ENCODE measurements around the gene CHD8.
"Not testable (repeated sequence)": the region's sequence is repeated elsewhere in the genome, so short reads cannot be mapped to it uniquely, and the experiment has no call there.

The CHD8 gene

DNA sequence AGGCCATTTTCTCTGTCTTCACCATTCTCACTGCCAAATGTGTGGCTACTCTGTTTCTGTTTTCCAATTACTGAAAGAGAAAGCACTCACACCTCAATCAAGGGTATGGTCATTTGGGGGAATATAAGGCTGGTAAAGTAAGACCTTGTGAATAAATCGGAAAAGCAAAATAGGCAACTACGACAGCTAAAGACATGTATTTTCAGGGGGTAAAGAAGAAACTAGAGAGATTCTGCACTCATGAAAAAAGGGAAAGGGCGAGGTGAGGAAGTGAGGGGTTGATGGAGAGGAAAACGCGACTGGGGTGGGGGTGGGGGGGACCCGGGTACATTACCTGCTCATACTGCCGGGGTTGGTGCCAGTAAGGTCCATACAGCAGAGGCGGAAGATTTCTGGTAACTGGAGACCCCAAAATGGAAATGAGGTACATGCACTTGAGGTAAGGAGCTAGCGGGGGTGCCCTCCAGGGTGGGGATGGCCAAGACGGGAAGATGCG, 19.3 kb downstream of the CHD8 start:
- DNase-seq (ENCODE audit: low read depth), result no peak

DNA sequence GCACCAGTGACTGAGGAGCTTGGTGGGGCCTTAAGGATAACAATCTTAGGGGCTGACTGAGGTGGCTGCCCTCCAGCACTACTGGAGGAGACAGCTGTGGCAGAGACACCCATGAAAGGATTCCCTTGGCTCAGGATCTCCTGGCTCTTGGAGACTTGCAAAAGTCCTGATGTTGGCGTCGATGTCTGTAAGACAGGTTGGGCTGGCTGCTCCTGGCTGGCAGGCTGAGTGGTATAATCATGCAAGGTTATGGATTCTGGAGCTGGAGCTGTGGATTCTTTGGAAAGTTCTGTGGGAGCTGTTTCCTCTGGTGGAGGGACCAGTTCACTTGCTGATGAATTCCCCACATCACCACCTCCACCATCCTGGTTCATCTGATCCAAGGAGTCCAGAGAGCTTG, 24.8 kb downstream of the CHD8 start:
- DNase-seq (ENCODE audit: low read depth), result no peak

DNA sequence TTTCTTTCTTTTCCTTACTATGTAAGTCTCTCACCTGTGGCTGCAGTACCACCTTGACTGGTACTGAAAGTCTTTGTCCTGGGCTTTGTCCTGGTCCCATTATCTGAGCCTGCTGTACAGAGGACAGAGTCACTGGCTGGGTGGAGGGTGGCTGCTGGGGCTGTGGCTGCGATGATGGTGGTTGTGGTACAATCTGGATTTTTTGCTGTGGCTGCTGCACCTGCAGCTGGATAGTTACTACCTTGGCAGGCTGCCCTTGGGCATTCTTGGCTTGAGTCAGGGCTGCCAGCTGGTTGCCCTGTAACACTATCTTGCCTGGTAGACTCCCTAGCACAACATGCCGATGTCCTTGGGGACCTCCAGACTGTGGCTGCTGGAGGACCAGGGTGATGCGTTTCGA, 27.0 kb downstream of the CHD8 start:
- no peak for DNase-seq (ENCODE audit: low read depth)

DNA sequence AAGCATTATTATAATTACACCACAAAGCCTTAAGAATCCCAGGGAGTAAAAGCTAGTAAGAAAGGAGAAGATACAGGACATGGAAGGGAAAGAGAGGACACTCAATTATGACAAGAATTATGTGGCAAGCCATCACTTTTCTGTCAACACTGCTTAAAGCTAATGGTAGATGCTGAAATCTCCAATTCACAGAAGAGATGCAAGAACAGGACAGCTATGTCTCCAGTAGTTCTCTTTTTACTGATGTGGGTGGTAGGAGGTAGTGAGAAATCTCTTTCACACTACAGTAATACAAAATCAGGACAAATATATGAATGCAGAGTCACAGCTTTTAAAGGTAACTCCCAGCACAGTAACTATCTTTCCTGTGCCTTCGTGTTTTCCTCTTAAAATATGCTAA, 29.2 kb downstream of the CHD8 start:
- DNase-seq (ENCODE audit: low read depth), result no peak

DNA sequence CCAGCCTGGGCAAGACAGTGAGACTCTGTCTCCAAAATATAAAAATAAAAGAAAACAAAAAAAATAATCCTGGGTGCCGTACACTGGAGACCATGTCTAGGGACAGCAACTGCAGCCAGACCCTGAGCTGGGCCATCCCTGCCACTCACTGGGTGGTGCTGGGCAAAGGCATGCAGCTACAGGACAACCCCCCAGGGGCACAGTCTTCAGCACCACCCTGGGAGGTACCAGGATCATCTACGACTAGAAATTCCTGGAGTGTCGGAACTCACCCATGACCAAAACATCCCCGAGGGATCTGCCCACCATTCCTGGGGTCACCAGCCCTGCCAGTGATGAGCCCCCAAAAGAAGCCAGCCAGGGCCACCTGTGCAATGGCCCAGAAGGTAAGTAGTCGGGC, 36.4 kb downstream of the CHD8 start:
- DNase-seq (ENCODE audit: low read depth), result no peak

DNA sequence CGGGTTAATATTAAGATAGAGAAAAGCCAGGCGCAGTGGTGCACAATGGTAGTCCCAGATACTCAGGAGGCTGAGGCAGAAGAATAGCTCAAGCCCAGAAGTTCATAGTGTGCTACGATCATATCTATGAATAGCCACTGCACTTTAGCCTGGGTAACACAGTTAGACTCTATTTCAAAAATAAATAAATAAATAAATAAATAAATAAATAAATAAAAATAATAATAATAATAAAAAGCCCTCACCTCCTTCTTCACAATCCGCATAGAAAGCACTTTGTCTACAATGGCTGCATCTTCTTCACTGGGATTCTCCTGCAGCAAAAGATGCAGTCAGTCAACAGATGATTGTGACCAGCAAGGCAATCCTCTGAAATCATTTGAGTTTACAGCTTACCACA, 40.6 kb downstream of the CHD8 start:
- DNase-seq (ENCODE audit: low read depth), result no peak

DNA sequence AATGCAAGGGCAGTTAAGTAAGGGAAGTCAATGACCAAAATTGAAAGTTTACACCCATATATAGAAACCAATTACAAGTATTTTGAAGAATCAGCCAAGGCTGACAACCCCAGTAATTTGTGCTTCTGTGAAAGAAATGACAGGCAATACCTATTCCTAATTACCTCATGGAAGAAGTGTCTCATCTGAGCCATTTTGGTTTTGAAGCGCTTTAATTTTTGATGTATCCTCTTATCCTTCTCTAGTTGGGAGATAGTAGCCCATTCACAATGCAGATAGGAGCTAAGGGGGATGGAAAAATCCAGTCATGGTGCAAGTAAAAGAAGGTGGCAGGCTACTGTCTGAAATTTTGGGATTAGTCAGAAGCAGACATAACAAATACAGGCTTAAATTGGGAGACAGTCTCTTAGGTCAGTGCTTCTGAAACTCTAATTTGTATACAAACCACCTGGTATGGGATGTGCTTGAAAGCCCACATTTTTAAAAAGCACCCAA, 41.7 kb downstream of the CHD8 start:
- no peak for DNase-seq (ENCODE audit: low read depth)

DNA sequence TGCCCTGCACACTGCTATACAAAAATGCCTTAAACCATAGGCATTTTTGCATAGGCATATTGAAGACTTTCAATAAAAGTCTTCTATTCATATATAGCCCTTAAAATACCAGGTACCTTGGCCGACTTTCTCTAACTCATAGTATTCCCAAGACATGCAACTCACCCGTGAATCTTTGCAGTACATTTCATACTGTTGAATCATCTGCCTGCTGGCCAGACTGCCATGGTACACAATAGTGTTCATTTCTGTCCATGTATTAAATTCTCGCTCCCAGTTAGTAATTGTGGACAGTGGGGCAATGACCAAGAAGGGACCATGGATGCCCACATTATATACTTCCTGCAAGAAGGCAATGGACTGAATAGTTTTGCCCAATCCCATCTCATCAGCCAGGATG, 47.8 kb downstream of the CHD8 start:
- no peak for DNase-seq (ENCODE audit: low read depth)

DNA sequence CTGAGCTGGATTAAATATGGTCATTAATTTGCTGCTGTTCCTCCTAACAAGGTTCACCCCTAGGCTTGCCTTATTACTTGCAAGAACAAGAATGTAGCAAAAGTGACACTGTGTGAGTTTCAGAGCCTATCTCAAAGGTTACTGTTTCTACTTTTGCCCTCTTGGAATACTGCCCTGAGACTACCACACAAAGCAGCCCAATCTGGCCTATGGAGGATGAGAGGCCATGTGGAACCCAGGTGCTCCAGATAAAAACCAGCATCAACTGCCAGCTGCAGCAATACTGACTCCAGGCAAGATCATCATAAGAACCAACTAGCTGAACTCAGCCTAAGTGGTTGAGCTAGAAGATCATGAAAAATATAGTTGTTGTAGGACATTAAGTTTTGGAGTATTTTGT, 49.7 kb downstream of the CHD8 start:
- no peak for DNase-seq (ENCODE audit: low read depth)

DNA sequence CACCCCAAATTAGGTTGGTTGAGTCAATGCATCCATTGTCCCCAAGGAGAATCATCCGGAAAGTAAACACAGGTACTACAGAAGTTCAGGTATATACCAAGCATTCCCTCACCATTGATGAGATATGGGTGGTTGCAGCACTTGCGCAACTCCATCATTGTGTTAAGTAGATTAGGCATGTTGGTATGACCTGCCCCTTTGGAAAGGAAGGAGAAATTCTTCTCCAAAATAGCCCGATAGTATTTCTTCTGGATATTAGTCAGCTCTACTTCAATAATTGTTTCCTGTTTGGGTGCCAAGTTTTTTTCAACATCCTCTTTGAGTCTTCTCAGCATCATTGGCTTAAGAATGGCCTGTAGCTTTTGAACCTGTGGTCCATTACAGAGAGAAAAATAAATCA, 50.8 kb downstream of the CHD8 start:
- DNase-seq (ENCODE audit: low read depth), result no peak

DNA sequence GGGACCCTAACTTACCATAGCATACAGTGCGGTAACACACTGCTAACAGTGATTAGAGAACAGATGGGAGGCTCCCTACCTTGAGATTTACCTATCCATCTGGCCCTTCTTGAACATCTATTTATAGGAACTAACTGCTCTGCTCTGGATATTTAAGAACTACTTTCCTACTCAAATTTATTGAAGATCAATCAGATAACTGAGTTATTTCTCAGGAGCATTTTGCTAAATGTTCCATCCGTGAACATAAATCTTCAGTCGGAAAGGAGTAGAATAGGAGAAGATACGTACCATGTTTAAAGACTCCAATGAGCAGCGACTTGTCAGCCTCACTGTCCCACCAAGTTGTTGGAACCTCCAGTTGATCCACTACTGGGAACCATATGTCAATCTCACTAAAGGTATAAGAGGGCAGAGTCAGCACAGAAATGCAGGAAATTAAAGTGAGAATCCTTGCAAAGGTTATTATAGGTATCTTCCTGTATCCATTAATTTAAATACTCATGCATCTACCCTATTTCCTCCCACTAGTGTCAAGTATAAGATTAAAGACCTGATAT, 56.5 kb downstream of the CHD8 start:
- DNase-seq (ENCODE audit: low read depth), result no peak

DNA sequence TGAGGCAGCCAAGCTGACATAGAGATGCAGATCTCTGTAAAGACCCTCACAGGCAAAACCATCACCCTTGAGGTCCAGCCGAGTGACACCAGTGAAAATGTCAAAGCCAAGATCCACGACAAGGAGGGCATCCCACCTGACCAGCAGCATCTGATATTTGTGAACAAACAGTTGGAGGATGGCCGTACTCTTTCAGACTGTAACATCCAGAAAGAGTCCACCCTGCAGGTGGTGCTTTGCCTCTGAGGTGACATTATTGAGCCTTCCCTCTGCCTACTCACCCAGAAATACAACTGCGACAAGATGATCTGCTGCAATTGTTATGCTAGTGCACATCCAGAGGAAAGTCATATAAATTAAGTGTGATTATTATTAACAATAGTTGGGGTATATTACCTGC, 57.0 kb downstream of the CHD8 start:
- DNase-seq (ENCODE audit: low read depth), result no peak

DNA sequence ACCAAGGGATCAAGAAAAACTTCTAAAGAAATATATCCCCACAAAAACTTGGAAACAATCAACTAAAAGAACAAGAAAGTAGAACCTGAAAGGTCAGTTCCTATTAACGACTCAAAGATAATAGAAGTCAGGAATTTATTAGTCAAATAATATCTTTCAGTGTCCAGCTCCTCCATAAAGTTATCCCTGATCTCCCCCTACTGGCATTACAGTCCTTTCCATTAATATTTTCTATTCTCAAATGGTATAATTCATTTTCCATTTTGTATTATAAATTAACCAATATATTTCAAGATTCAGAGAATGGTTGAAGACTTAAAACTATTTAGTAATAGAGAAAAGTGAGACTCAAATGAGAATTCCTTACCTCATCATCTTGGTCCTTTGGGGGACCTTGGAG, 60.5 kb downstream of the CHD8 start:
- no peak for DNase-seq (ENCODE audit: low read depth)

DNA sequence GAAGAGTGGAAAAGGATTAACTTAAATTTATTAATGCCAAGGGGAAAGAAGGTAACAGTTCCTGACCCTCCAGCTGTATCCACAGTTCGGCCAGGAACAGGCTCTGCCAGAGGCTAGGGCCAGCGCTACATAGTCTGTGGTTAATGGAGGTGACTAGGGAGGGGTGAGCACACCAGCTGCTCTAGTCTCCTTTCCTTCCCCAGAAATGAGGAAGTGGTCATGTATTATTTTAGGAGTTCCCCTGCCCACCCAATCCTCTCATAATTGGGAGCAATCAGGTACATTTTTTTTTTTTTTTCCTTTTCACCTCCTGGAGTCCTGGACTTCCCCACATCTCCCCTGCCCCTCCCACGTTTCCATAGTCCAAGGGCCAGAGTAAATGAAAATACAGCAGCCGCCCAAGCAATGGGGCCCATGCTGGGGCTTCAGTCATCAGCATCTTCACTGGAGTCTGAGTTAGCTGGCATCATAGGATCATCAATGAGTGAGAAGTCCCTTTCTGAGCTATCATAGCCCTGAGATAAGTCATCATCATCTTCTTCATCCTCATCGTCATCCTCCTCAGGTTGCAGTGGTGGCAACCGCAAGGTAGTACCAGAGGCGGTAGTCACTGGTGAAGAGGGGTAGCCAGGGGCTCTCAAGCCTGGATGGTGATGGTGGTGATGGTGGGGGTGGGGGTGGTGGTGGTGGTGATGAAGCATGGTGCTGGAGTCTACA, 70.6 kb downstream of the CHD8 start:
- DNase-seq (ENCODE audit: low read depth), result no peak

DNA sequence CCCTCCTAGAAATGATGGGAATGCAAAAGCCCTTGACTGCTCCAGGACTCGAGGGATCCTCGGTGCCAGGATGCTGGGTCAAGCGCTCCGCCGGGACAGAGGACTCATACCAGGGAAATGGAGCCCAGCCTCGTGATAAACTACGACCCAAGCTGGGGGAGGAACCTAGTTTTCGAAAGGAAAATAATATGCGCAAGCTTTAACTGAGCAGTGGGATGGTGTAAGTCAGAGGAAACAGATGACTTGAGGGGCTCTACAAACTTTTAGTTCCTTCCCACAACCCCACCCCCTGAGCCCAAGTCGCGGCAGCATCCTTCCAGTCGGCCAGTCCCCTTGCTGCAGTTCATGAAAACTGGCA, 71.5 kb downstream of the CHD8 start:
- DNase-seq (ENCODE audit: low read depth), result no peak

DNA sequence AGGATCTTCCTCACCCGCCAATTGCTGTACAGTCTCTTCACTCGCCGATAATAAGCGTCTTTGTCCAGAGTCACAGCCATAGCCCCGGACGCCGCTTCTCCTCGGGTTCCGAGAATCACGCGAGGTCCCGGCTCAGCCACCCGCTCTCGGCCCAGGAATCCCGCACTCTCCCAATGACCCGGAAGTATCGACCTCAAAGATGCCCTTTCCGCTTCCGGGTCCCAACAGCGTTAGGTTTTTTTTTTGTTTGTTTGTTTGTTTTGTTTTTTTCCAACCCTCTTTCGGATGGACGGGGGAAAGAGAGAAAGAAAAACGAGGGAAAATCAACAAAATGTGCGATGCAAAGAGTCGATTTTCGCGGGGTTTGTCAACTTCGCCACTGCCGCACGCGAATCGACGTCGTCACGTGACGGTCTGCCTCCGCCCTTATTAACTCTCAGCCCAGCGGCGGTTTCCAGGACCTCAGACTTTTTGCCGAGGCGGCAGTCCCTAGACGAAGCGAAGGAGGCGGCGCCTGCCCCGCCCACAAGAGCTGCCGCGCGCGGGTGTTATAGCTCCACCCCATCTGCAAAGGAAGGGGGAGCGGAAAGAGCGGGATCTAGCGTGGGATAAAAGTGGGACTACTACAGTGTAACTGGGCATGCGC, 72.0 kb downstream of the CHD8 start, which contains the start of gene SUPT16H:
Gene SUPT16H (minus strand): TSS at position 172 of the 646 bp plus-strand sequence. CDS start 92 bp downstream, at position 80.
- peak; percentile 92 for DNase-seq (ENCODE audit: low read depth)

DNA sequence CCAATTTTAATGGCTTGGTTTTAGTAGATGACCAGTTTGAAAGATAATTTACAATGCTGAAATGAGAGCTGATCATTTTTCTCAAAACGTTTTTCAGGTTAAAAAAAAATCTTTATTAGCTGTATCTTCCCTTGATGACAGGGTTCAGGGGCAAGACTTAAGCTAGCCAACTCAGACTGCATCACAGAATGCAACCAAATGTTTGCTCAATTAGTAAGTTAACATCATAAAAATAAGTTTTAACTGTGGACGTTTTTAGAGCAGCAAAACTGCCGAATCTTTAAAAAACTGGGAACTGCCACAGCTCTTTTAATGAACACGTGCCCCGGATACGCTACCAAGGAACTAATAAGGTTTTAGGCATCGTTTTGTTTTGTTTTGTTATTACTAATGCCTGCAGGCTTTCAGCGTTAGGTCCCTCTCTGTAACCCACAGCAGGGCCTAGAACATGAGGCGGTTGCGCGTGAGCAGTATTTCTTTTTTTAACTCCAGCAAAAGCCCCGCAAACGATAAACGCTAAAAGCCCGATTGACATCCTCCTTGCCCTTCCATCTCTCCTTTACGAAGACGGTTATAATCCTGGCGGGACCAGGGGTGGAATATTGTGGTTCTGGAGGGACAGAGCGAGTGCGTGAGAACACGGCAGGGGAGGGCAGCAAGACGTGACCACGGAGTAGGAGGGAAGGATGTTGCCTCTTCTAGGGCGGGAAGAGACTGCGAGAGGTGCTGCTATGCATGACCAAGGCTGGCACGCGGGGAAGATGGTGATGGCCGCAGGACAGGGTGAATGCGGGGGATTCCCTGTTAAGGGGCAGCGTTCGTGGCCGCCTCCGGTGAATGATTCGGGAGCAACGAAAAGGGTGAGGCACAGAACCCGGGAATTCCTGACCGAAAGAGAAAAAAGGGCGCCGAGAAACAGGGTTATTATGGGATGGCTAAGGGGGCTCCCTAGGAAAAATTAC, 72.8 kb downstream of the CHD8 start:
- DNase-seq (ENCODE audit: low read depth), result peak; percentile 22

DNA sequence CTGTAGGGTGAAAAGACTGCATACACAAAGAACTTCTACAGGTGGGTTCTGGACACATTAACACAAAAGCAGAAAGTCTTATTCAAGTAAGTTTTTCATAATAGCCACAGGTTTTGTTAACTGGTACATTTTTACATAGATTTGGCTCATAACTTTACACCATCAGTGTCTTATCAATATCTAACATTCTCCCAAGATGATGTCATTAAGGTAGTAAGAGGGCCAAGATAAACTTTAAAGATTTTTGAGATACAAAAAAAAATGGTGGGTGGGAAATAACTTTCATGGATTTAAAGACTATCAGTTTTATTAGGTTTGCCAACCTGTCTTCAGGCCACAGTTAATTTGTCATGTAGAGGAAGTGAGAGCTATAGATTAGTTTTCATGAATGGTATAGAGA, 73.8 kb downstream of the CHD8 start:
- DNase-seq (ENCODE audit: low read depth), result no peak

DNA sequence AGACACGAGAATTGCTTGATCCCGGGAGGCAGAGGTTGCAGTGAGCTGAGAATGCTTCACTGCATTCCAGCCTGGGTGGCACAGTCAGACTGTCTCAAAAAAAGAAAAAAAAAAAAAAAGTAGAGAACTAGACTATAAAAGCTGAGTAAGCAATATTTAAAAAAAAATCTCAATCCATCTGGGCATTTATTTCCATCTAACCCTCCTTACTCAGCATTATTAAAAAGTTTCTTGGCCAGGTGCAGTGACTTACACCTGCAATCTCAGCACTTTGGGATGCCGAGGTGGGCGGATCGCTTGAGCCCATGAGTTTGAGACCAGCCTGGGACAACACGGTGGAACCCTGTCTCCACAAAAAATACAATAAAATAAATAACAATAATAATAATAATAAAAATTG, 76.6 kb downstream of the CHD8 start:
- DNase-seq (ENCODE audit: low read depth), result no peak

DNA sequence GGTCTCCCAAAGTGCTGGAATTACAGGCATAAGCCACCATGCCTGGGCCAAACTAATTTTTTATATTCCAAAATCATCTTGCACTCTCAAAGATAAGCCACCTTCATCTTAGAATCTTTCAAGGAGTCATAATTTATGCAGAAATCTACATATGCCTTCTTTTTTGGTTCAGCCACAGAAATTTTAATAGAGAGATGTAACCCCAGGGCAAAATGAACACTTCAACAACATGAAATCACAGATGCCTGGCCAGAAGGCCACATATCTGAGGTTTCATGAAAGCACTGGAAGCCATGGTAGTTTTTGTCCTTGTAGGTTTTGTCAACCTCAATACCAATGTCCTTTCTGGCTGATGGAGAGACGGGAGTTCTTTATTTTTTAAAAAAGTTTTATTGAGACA, 81.9 kb downstream of the CHD8 start:
- no peak for DNase-seq (ENCODE audit: low read depth)

DNA sequence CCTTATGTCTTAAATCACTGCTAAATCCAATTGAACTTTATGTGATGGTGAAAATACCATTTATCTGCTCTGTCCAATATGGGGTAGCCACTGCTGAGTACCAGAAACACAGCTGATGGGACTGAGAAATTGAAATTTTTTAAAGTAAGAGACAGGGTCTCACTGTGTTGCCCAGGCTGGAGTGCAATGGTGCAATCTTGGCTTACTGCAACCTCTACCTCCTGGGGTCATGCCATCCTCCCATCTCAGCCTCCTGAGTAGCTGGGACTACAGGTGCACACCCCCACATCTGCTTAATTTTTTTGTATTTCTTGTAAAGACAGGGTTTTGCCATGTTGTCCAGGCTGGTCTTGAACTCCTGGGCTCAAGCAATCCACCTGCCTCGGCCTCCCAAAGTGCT, 83.1 kb downstream of the CHD8 start:
- not testable (repeated sequence) for DNase-seq (ENCODE audit: low read depth)

Data from GM04504 (cell line).